Measurements from ENCODE around the gene SLC35B2.

The SLC35B2 gene

GRCh38 chr6:44284121-44284520 is 26.8 kb upstream of the SLC35B2 start:
- H3K9me3 Mint-ChIP-seq = no peaks in the 10 kb centered on the region
- H3K4me3 Mint-ChIP-seq = no peak overlapping the region
- no peaks in the 10 kb centered on the region for H3K36me3 Mint-ChIP-seq (ENCODE audit: low read depth)
- TF ChIP-seq, protein P1, sequence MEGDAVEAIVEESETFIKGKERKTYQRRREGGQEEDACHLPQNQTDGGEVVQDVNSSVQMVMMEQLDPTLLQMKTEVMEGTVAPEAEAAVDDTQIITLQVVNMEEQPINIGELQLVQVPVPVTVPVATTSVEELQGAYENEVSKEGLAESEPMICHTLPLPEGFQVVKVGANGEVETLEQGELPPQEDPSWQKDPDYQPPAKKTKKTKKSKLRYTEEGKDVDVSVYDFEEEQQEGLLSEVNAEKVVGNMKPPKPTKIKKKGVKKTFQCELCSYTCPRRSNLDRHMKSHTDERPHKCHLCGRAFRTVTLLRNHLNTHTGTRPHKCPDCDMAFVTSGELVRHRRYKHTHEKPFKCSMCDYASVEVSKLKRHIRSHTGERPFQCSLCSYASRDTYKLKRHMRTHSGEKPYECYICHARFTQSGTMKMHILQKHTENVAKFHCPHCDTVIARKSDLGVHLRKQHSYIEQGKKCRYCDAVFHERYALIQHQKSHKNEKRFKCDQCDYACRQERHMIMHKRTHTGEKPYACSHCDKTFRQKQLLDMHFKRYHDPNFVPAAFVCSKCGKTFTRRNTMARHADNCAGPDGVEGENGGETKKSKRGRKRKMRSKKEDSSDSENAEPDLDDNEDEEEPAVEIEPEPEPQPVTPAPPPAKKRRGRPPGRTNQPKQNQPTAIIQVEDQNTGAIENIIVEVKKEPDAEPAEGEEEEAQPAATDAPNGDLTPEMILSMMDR (IDR thresholded peaks at IDR 0.05; ENCODE audit: unreplicated experiment in 3 of 3) = no peak
- no peak overlapping the region for H3K27ac Mint-ChIP-seq
- peaks cover 73% of the 10 kb centered on the region for H3K27me3 Mint-ChIP-seq (ENCODE audit: low read depth)
- no peaks in the 10 kb centered on the region for H3K4me1 Mint-ChIP-seq

DNA sequence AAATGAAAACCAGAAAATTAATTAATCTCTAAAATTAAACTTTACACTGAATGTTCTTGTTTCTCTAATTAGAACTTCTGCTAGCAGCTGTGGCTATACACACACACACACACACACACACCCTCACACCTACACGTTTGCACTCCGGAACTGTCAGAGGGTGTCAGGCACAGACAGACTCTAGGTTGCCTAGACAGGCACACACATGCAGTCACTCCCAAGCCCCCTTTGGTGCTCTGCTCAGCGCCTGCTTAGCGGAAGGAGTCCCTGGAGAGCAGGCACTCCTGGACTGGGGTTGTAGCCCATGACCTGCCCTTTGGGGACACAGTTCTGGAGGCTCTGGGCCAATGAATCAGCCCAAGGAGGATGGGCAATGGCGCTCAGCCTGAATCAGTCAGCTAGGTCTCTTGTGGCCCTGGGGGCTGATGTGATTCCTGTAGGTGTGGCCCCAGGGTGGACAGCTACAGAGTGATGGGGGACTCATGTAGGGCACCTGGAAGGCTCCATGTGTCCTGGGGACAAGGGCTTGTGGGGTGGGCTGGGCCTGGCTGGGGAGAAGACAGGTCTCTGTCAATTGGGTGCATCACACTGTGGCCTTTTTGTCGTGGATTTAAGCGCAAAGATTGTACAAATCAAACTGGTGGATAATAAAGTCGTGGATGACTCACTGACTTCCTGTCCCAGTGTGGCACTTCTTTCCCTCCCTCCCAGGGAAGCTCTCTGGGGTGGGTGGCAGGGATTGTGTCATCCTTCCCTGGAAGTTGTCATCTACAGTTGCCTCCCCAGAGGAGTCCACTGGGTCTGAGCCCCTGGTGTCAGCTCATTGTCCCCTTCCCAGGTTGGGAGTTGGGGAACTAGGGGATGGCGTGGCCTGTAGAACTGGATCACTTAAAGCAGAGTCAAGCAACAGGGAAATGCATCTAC is 21.7 kb upstream of the SLC35B2 start:
- Mint-ChIP-seq H3K4me3 (no peak overlapping the region), H3K4me1 (no peaks in the 10 kb centered on the region), H3K9me3 (no peaks in the 10 kb centered on the region), H3K27ac (no peak overlapping the region), H3K27me3 (ENCODE audit: low read depth) (peaks cover 48% of the 10 kb centered on the region), H3K36me3 (ENCODE audit: low read depth) (no peaks in the 10 kb centered on the region)
- TF ChIP-seq, protein P1 (IDR thresholded peaks at IDR 0.05; ENCODE audit: unreplicated experiment in 3 of 3) = no peak

DNA sequence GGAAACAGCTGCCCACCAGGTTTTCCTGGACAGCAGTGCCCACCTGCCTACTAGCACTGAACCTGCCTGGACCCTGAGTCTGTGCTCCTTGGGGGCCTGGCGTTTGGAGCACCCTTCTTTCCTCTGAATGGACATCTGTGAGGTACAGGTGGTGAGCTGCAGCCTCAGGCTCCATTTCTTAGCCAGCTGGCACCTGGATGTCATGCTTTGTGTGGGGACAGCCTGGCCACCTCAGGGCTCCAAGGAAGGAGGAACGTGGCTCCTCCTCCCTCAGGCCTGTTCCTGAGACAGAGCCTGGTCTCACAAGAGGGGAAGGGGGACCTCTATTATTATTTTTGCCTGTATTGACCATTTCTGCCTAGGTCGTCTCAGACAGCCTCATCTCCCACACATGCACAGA is 21.0 kb upstream of the SLC35B2 start:
- Mint-ChIP-seq H3K27ac (no peak overlapping the region), H3K36me3 (ENCODE audit: low read depth) (no peaks in the 10 kb centered on the region), H3K27me3 (ENCODE audit: low read depth) (peaks cover 46% of the 10 kb centered on the region), H3K9me3 (no peaks in the 10 kb centered on the region), H3K4me1 (no peaks in the 10 kb centered on the region), H3K4me3 (no peak overlapping the region)
- TF ChIP-seq, protein P1 (IDR thresholded peaks at IDR 0.05; ENCODE audit: unreplicated experiment in 3 of 3) = no peak

DNA sequence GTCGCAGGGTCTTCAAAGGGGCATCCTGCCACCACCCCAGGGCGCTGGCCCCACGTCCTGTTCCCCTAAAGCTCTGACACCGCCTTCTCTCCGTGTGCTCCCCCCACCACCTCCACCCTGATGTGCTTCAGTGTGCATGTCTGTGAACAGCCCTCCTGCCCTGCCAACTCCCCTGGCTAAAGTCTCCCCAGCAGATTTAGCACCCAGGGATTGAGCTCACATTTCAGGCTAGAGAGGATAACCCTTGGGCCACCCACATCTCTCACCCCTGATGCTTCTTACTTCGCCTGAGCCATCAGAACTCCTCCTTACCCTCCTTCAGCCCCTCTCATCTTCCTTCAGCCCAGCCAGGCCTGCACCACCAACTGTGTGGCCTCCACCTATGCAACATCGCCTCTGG is 20.4 kb upstream of the SLC35B2 start:
- TF ChIP-seq, protein P1 (IDR thresholded peaks at IDR 0.05; ENCODE audit: unreplicated experiment in 3 of 3) = no peak
- Mint-ChIP-seq H3K36me3 (ENCODE audit: low read depth) (no peaks in the 10 kb centered on the region), H3K4me1 (no peaks in the 10 kb centered on the region), H3K27ac (no peak overlapping the region), H3K4me3 (no peak overlapping the region), H3K9me3 (no peaks in the 10 kb centered on the region), H3K27me3 (ENCODE audit: low read depth) (peaks cover 46% of the 10 kb centered on the region)

- Mint-ChIP-seq H3K36me3 (ENCODE audit: low read depth) (no peaks in the 10 kb centered on the region), H3K27me3 (ENCODE audit: low read depth) (peaks cover 51% of the 10 kb centered on the region), H3K4me3 (no peak overlapping the region), H3K9me3 (no peaks in the 10 kb centered on the region), H3K27ac (no peak overlapping the region), H3K4me1 (no peaks in the 10 kb centered on the region)
- TF ChIP-seq, protein P1 (IDR thresholded peaks at IDR 0.05; ENCODE audit: unreplicated experiment in 3 of 3) = no peak
Measured at GRCh38 chr6:44276667-44277640, 19.6 kb upstream of the SLC35B2 start.

Data from nephron (organoid).